GM18511 (cell line): ENCODE results near the gene KCNMB2.
A peak's percentile ranks its signal among the peaks of the same experiment; 100 is the strongest.

Experiments used
- ATAC-seq: cut with Tn5 transposase; IDR thresholded peaks from one replicate; pipeline ENCODE4 v1.9.1; 2021; ENCODE audit warnings: mild to moderate bottlenecking, moderate library complexity; ENCODE audit not compliant: unreplicated experiment

Gene KCNMB2

GRCh38 chr3:178634975-178635374, 98.7 kb downstream of the KCNMB2 start:
- no peak for ATAC-seq

- ATAC-seq: no peak
Observed at GRCh38 chr3:178637802-178638201, 101.6 kb downstream of the KCNMB2 start.

GRCh38 chr3:178645503-178645902, 109.3 kb downstream of the KCNMB2 start:
- ATAC-seq: no peak

GRCh38 chr3:178646186-178646862, 110.1 kb downstream of the KCNMB2 start:
- no peak for ATAC-seq

- ATAC-seq: no peak
Observed at GRCh38 chr3:178655488-178655887, 119.3 kb downstream of the KCNMB2 start.

- ATAC-seq: no peak
Observed at GRCh38 chr3:178658694-178659325, 122.6 kb downstream of the KCNMB2 start.

GRCh38 chr3:178663201-178663934, 127.1 kb downstream of the KCNMB2 start:
- ATAC-seq: peak; percentile 88

GRCh38 chr3:178665747-178666146, 129.5 kb downstream of the KCNMB2 start:
- no peak for ATAC-seq

- peak; percentile 32 for ATAC-seq
Observed at GRCh38 chr3:178669022-178669601, 132.9 kb downstream of the KCNMB2 start.

- ATAC-seq: peak; percentile 68
Observed at GRCh38 chr3:178669758-178670157, 133.5 kb downstream of the KCNMB2 start.

GRCh38 chr3:178671377-178671776, 135.1 kb downstream of the KCNMB2 start:
- ATAC-seq: peak; percentile 34

GRCh38 chr3:178671791-178672190, 135.6 kb downstream of the KCNMB2 start:
- peak; percentile 54 for ATAC-seq

- no peak for ATAC-seq
Observed at GRCh38 chr3:178672275-178672674, 136.0 kb downstream of the KCNMB2 start.

- ATAC-seq: no peak
Observed at GRCh38 chr3:178673529-178673928, 137.3 kb downstream of the KCNMB2 start.

- ATAC-seq: no peak
Observed at GRCh38 chr3:178676077-178676476, 139.8 kb downstream of the KCNMB2 start.

GRCh38 chr3:178676942-178677790, 140.9 kb downstream of the KCNMB2 start:
- ATAC-seq: peak; percentile 78

- ATAC-seq: no peak
Observed at GRCh38 chr3:178677961-178678360, 141.7 kb downstream of the KCNMB2 start.

GRCh38 chr3:178680037-178680436, 143.8 kb downstream of the KCNMB2 start:
- no peak for ATAC-seq

- ATAC-seq: no peak
Observed at GRCh38 chr3:178680489-178680888, 144.3 kb downstream of the KCNMB2 start.

- ATAC-seq: peak; percentile 70
Observed at GRCh38 chr3:178684881-178685590, 148.8 kb downstream of the KCNMB2 start.
